PC-3 (cell line): Measurements from ENCODE around the gene SLC16A3. TPM values are rescaled to one million over a fixed set of nuclear protein-coding genes. Genes with fewer than 3 reads are reported as not detected.

Source experiments
- ATAC-seq: fragments of 200-7000 bp; cut with Tn5 transposase; 2 replicates; pipeline ENCODE4 v1.9.1; 2020; ENCODE audit warnings: mild to moderate bottlenecking, moderate library complexity
- BruUV-seq: library from RNA; stranded (reverse); fragments of 400-500 nt; replicated peaks from 2 replicates; lab custom pipeline; 2021; lab: Mats Ljungman, UMichigan
- CTCF ChIA-PET: fragments of 300-600 bp; sonication (Branson Sonifier 250); formaldehyde crosslinking; loops from one replicate; lab custom pipeline; 2022; ENCODE audit warnings: antibody characterized with exemption; lab: Charles Lee
- POLR2A ChIA-PET: fragments of 300-600 bp; sonication (Branson Sonifier 250); formaldehyde crosslinking; loops from one replicate; lab custom pipeline; 2022; ENCODE audit warnings: antibody characterized with exemption; ENCODE audit not compliant: unreplicated experiment; lab: Charles Lee
- DNase-seq: peaks from one replicate; pipeline ENCODE4 v3.0.0-alpha.2; 2015
- H2AFZ ChIP-seq: fragments of 300-600 bp; sonication (generic); 2 replicates; pipeline ENCODE4 v1.6.0; 2016; ENCODE audit warnings: antibody characterized with exemption, low read length
- H3F3A ChIP-seq: fragments of 300-600 bp; sonication (generic); one replicate; pipeline ENCODE4 v1.6.0; 2017; ENCODE audit warnings: antibody characterized with exemption, low read length, control low read depth, mild to moderate bottlenecking; ENCODE audit not compliant: unreplicated experiment
- H3K27ac ChIP-seq: fragments of 300-600 bp; sonication (generic); 2 replicates; pipeline ENCODE4 v1.5.1; 2016; ENCODE audit warnings: mild to moderate bottlenecking, low read length
- H3K27me3 ChIP-seq: fragments of 300-600 bp; sonication (generic); 2 replicates; pipeline ENCODE4 v1.6.1; 2016; ENCODE audit warnings: low read length, mixed read lengths
- H3K36me3 ChIP-seq: fragments of 300-600 bp; sonication (generic); 2 replicates; pipeline ENCODE4 v1.6.1; 2016; ENCODE audit warnings: low read depth, mixed run types, low read length, mixed read lengths
- H3K4me1 ChIP-seq: fragments of 300-600 bp; sonication (generic); 2 replicates; pipeline ENCODE4 v1.5.1; 2016; ENCODE audit warnings: low read length; ENCODE audit not compliant: insufficient read depth
- H3K4me2 ChIP-seq: fragments of 300-600 bp; sonication (generic); 2 replicates; pipeline ENCODE4 v1.6.0; 2016; ENCODE audit warnings: low read length
- H3K4me3 ChIP-seq: fragments of 300-600 bp; sonication (generic); 2 replicates; pipeline ENCODE4 v1.5.1; 2016; ENCODE audit warnings: mild to moderate bottlenecking, low read length, mixed read lengths
- H3K79me2 ChIP-seq: fragments of 300-600 bp; sonication (generic); 2 replicates; pipeline ENCODE4 v1.6.1; 2017; ENCODE audit warnings: low read length, mixed read lengths
- H3K9ac ChIP-seq: fragments of 300-600 bp; sonication (generic); 2 replicates; pipeline ENCODE4 v1.6.0; 2016; ENCODE audit warnings: mild to moderate bottlenecking, low read length
- H3K9me2 ChIP-seq: fragments of 300-600 bp; sonication (generic); replicated peaks from 2 replicates; pipeline ENCODE4 v1.6.1; 2016; ENCODE audit warnings: mixed run types, low read length, mixed read lengths
- H3K9me3 ChIP-seq: fragments of 300-600 bp; sonication (generic); 2 replicates; pipeline ENCODE4 v1.6.1; 2016; ENCODE audit warnings: low read length, mixed read lengths
- H4K20me1 ChIP-seq: fragments of 300-600 bp; sonication (generic); 2 replicates; pipeline ENCODE4 v1.6.1; 2016; ENCODE audit warnings: low read length, mixed read lengths
- CTCF ChIP-seq: fragments of 300-600 bp; sonication (generic); conservative IDR thresholded peaks from 2 replicates; pipeline ENCODE4 v1.5.1; 2017; ENCODE audit warnings: antibody characterized with exemption, low read depth, mild to moderate bottlenecking, low read length
- EZH2 ChIP-seq: fragments of 300-600 bp; sonication (generic); IDR thresholded peaks from one replicate; pipeline ENCODE4 v1.6.1; 2017; ENCODE audit warnings: antibody characterized with exemption, mild to moderate bottlenecking, low read length; ENCODE audit not compliant: unreplicated experiment
- EZH2phosphoT487 ChIP-seq: fragments of 300-600 bp; sonication (generic); IDR thresholded peaks from 2 replicates; pipeline ENCODE4 v1.6.1; 2018; ENCODE audit warnings: mild to moderate bottlenecking, antibody characterized with exemption, low read length, borderline replicate concordance
- intact Hi-C: fragments of 100-400 bp; cut with micrococcal nuclease; formaldehyde crosslinking; loops from 2 replicates; pipeline ENCODE4 v1.9.0; 2023
- total RNA-seq: library from RNA; depleted of rRNA; stranded (reverse); fragments of >200 nt; gene quantifications from 2 replicates; pipeline ENCODE4 v1.2.3, GENCODE V29; 2014

SLC16A3 gene
- total RNA-seq, 1 experiment from 2014 or later, result 286 TPM

- ChIA-PET CTCF (interaction anchor here (1.0 kb wide), 1 partner anchor 59 kb away, joined by 3 read pairs; no protein-coding TSS in a partner anchor), POLR2A (no interaction called here)
- no peak overlapping the region for H3K9ac ChIP-seq
- H3K79me2 ChIP-seq, result peaks cover 55% of the 10 kb centered on the region
- intact Hi-C loops, result no loop called here
- no peak overlapping the region for H3K27ac ChIP-seq
- BruUV-seq, result no TSS peak
- DNase-seq, result no peak
- no peak for TF ChIP-seq EZH2phosphoT487
- H3F3A ChIP-seq, result peaks cover 46% of the 10 kb centered on the region
- H3K9me3 ChIP-seq, result no peaks in the 10 kb centered on the region
- H4K20me1 ChIP-seq, result peaks cover 59% of the 10 kb centered on the region
- no peaks in the 10 kb centered on the region for H3K9me2 ChIP-seq
- H3K4me2 ChIP-seq, result no peak overlapping the region
- no peaks in the 10 kb centered on the region for H3K27me3 ChIP-seq
- H2AFZ ChIP-seq, result no peak overlapping the region
- H3K4me1 ChIP-seq, result peaks cover 51% of the 10 kb centered on the region
- no peak overlapping the region for H3K4me3 ChIP-seq
- peaks cover 41% of the 10 kb centered on the region for H3K36me3 ChIP-seq
- no peak for ATAC-seq
These were observed 10.6 kb downstream of the SLC16A3 start for GRCh38 chr17:82239401-82239925.

DNA sequence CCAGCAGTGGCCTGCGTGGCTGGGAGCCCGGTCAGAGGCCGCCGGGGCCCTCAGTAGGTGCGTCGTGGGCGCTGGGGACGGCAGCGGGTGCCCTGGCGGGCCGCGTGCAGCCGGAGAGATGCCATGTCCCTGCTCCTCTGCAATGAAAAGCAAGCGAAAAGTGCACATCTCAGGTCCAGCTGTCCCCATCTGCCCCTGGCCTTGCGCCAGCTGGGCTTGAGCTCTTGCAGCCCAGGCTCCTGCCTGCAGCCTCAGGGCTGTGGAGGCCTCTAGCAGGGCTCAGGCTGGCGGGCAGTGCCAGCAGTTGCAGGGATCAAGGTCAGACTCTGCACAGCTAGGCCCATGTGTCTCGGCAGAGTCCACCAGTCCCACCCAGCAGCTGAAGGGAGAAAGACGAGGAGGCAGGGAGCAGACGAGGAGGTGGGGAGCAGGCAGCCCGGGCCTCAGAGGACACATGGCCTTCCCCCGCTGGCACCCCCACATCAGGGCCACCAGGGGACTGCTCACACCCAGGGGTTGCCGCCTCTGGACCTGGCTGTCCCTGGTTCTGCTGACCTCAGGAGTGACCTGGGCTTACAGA is 11.2 kb downstream of the SLC16A3 start:
- no peak overlapping the region for H3K27ac ChIP-seq
- H4K20me1 ChIP-seq, result peaks cover 53% of the 10 kb centered on the region
- H3K9me2 ChIP-seq, result no peaks in the 10 kb centered on the region
- peaks cover 50% of the 10 kb centered on the region for H3K79me2 ChIP-seq
- ChIA-PET CTCF (interaction anchor here (1.0 kb wide), 1 partner anchor 58 kb away, joined by 3 read pairs; no protein-coding TSS in a partner anchor), POLR2A (no interaction called here)
- BruUV-seq, result no TSS peak
- ATAC-seq (no peak), DNase-seq (no peak)
- no peak overlapping the region for H3K9ac ChIP-seq
- peaks cover 47% of the 10 kb centered on the region for H3F3A ChIP-seq
- H3K4me1 ChIP-seq, result peaks cover 46% of the 10 kb centered on the region
- TF ChIP-seq EZH2 (no peak), EZH2phosphoT487 (no peak), CTCF (no peak)
- no peaks in the 10 kb centered on the region for H3K27me3 ChIP-seq
- no peaks in the 10 kb centered on the region for H3K9me3 ChIP-seq
- no peak overlapping the region for H2AFZ ChIP-seq
- intact Hi-C loops, result loop anchor here (5.0 to 10.0 kb wide), 2 partner anchors 33 to 215 kb away; partner anchors contain the start of genes CYBC1 and NARF
- peaks cover 44% of the 10 kb centered on the region for H3K36me3 ChIP-seq
- H3K4me2 ChIP-seq, result no peak overlapping the region
- H3K4me3 ChIP-seq, result no peak overlapping the region

DNA sequence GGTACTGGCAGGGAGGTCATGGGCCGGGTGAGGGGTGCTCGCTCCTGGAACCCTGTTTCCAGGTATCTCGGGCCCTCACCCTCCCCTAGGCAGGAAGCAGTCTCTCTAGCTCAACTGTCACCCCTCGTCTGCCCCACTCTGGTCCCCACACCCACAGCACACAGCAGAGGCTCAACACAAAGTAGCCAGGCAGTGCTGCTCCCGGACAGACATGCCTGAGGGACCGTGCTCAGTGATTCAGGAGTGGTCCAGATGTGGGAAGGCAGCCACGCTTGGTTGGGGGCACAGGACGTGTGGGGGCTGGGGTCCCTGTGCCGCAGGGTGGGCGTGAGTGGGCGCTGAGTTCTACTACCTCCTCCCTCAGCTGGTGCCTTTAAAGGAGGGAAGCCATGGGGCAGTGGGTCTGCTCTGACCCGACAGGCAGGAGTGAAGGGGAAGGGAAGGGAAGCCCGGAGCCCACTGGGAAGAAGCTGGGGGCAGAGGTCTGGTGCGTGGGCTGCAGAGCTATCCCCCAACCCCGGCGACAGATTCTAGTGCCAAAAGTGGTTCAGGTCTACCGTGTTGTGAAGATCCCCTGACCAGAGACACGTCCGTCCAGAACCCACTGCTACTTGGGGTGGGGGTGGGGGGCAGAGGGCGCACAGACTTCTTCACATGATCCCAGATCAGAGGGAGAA is 11.8 kb downstream of the SLC16A3 start:
- Histone ChIP-seq H4K20me1 (peaks cover 47% of the 10 kb centered on the region), H3K4me3 (no peak overlapping the region), H2AFZ (no peak overlapping the region), H3K9me2 (no peaks in the 10 kb centered on the region), H3K9me3 (no peaks in the 10 kb centered on the region), H3K27ac (peak overlapping the region; percentile 68; the same call in 1 of the 2 replicates), H3F3A (peaks cover 50% of the 10 kb centered on the region), H3K79me2 (peaks cover 45% of the 10 kb centered on the region), H3K4me2 (no peak overlapping the region), H3K9ac (no peak overlapping the region), H3K27me3 (no peaks in the 10 kb centered on the region), H3K4me1 (peaks cover 40% of the 10 kb centered on the region), H3K36me3 (peaks cover 44% of the 10 kb centered on the region)
- POLR2A ChIA-PET, result no interaction called here
- ATAC-seq (no peak), DNase-seq (no peak)
- intact Hi-C loops, result loop anchor here (5.0 to 10.0 kb wide), 2 partner anchors 33 to 214 kb away; partner anchors contain the start of genes CYBC1 and NARF
- CTCF ChIA-PET, result interaction anchor here (1.0 kb wide), 1 partner anchor 58 kb away, joined by 3 read pairs; no protein-coding TSS in a partner anchor
- no TSS peak for BruUV-seq
- no peak for TF ChIP-seq CTCF
- no peak for TF ChIP-seq EZH2phosphoT487
- TF ChIP-seq EZH2, result no peak
